ENCODE data around the gene QKI.
A peak's percentile ranks its signal among the peaks of the same experiment; 100 is the strongest.

QKI gene

DNA sequence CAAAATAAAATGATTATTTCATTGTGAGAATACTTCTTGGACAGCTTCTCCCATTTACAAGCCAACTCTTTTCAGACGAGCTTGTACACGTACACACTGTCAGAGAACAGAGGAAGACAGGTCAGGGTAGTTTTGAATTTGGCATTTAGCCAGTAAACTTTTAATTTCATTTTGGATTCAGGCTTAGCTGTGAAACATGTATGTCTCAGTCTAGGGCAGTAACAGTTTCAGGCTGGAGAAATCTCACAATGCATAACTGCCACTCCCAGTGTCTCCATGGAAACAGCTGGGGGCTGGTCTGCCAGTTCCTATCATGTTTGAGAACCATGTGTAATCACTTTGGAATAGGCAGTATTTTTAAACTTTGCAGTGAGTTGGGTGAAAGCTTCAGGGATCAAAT, 22.0 kb upstream of the QKI start:
- no peak for DNase-seq

DNA sequence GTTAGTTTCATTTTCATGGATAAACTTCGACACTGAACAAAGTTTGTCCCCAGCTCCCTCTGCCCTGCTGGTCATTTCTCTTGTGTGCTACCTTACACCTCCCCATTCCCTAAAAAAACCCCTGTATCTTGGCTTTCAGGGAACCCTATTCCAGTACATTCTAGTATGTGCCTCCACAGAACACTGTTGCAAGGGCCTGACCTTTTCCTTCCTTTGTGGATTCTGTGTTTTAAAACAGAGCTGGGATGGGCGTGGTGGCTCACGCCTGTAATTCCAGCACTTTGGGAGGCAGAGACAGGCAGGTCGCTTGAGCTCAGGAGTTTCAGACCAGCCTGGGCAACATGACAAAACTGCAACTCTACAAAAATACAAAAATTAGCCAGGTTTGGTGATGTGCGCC, 20.6 kb upstream of the QKI start:
- DNase-seq, result no peak

DNA sequence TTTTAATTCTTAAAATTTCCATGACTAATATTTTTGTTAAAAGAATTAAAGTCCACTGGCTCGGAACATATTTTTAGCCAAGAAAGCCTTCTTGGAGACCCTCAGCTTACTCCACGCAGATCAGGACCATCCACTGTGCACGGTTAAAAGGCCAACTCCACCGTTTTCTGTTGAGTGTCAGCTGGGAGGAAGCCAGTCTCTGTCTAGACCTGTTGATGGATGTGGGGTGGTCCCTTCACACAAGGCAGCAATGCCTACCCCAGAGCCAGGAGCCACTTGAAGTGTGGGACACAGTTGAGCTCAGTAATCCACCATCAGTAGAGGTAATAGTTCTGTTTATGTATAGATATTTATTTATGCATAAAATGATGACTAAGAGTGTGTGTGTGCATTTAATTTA, 19.9 kb upstream of the QKI start:
- DNase-seq, result no peak

DNA sequence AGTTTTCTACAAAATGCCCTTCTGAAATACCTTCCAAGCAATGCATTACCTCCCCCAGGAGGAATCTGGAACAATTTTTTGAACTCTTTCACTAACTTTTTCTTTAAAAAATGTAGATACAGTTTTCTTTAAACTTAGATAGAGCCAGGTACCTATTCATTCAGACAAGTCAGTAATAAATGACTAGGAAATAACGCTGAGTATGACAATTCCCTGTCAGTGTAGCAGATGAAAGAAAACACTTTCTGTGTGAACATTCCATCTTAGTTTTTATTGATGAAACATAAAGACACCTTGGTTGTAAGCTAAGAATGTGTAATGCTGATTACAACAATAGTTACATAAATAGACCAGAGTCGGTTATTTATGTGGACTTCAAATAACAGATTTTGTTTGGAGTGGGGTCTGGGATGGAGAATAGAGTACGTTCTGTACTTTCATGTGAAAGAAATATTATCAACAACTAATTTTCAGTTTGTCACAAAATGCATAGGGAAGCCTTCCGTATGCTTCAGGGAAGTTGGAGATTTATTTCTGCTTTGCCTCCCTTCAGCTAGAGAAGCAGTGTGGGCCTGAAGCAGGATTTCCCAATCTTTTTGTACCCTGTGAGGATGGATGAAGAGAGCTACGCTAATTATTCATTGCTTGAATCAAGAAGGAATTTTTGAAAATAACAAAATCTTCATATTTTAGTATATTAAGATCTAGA, 19.2 kb upstream of the QKI start:
- no peak for DNase-seq

DNA sequence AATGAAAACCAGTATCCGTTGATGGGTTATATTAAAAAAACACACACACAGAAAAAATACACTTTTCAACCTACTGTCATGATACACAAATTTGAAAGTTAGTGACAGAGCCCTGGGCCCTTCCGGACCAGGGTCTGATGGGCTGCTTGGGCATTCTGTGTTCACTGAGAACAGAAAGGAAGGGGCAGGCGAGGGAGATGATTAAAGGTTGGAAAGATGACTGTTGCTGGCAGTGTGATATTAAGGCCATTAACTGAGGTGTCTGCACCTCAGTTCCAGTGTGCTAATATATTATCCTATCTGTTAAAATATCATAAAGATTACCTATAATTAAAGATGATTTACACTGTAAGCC, 18.7 kb upstream of the QKI start:
- no peak for DNase-seq

DNA sequence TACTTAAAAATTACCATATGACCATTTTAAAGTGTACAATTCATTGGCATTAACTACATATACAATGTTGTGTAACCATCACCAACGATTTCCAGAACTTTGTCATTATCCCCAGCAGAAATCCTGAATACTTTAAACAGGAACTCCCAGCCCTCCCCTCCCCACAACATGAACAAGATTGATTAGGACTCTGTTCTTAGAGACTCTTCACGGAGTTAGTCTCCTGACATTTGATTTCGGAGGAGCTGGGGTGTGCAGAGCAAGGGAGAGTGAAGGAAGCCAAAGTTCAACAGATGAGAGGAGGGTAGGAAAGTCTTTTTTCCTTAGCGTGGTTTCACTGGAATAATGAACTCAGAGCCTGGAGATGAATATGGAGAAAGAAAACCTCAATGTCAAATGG, 17.2 kb upstream of the QKI start:
- DNase-seq, result no peak

DNA sequence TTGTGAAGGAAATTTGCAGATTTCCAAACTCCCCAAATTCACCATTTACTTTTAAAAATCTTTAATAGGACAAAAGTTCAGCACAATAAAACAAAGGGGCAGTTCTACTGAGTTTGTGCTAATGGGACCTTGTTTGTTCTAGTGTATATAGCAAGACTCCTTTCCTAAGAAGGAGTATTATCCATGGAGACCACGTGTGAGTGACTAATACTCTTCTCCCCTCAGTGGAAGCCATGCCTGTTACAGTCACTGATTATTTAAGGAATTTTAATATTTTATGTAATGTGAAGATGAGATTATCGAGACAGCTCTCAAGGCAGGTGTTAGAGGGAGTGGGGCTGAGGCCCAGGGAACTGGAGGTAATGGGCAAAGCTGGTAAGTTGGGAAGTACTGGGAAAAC, 16.4 kb upstream of the QKI start:
- DNase-seq, result no peak

DNA sequence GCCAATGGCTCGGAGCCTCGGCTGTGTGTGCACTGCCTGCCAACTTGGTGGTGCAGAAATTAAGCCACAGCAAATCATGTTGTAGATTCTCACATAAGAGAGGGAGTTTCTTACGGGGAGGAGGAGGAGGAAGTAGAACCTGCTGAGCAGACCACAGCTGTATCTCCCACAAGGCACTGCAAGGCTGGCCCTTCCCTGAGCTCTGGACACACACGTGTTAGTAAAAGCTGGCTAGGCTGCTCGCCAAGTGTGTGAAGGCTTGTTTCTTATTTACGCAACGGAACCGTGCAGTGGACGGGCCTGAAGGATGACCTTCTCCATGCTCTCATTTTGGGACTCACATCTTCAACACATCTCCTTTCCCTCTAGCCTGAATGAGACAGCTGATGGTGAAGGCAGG, 15.7 kb upstream of the QKI start:
- DNase-seq, result no peak

DNA sequence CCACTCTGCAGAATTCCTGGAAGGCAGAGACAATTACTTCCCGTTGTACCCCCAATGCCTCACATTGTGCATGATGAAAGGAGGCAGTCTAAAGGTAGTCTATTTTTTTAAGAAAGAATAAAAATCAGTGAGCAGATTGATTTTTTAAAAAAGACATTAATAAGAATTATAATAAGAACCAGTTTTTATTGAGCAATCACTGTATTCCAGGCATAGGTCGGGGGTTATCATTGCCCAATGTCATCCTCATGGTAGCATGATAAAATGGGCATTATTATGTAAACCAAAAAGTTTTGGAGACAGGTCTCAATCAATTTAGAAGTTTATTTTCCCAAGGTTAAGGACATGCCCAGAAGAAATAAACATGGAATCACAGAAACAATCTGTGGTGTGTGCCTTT, 14.0 kb upstream of the QKI start:
- DNase-seq, result no peak

DNA sequence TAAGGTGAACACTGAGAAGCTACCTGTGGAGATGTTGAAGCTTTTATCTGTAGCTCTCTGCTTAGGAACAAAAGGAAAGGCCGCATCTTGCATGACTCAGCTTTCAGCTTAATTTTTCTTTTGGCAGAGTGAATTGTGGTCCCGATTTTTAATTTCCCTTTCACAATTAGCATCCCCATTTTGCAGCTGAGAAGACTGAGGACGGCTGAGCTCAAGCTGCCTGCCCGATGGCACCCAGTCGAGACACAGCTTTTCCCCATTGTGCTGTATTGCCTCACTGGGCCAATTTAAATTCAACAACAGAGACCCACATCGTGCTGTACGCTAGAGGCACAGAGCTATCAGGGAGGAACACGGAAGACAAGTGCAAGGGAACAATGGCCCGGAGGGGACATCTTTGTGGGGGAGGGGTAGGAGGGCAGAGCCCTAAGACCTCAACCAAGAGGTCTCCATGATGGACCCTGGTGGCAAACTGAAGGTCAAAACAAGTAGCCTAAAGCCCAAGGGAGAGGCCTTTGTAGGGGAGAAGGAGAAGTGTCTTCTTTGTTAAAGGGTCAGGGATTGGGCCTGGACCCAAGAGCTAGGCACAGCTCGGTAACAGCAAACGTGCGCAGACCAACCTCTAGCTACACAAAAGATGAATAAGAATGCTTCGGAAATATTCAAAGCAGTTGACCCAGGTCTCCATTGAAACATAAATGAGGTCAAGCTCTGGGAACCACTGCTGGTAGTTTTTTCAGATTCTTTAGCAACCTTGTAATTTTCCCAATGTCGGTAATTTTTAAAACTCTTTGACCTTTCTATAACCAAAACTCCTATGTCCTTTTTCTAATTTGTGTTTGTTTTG, 13.3 kb upstream of the QKI start:
- DNase-seq, result no peak

DNA sequence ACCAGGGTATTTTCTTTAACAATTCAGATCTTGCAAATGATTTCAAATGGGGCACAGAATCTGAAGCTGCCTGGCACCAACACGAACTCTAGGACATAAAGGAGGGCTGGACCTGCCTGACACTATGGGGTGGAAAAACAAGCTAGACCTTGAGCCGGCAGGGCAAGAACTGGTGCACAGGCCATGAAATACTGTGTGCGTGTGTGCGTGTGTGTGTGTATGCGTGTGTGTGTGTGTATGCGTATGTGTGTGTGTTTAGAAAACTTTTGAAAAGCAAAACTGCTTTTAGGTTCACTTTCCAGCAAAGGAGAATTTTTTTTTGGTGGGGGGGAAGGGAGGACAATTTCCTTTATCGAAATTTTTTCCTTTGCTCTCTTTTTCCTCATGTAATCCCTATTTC, 11.9 kb upstream of the QKI start:
- no peak for DNase-seq

DNA sequence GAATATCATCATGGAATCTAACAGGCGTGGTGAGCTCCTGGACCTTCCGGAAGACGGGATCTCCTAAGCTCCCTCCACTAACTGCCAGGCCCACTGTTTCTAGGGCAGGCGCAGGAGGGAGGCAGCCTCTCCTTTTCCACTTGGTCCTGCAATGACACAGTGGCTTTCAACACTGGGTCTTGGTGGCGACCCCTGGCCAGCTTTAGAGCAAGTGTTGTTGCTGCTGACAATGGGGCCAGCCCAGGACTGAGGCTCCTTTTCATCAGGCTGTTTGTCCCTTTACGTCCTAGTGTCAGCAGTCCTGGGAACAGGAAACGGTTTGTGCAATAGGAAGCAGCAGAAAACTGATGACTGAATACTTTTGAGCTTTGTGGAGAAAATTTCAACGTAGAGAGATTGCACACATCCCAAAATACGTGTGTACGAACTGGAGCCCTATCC, 9.7 kb upstream of the QKI start:
- DNase-seq, result no peak

DNA sequence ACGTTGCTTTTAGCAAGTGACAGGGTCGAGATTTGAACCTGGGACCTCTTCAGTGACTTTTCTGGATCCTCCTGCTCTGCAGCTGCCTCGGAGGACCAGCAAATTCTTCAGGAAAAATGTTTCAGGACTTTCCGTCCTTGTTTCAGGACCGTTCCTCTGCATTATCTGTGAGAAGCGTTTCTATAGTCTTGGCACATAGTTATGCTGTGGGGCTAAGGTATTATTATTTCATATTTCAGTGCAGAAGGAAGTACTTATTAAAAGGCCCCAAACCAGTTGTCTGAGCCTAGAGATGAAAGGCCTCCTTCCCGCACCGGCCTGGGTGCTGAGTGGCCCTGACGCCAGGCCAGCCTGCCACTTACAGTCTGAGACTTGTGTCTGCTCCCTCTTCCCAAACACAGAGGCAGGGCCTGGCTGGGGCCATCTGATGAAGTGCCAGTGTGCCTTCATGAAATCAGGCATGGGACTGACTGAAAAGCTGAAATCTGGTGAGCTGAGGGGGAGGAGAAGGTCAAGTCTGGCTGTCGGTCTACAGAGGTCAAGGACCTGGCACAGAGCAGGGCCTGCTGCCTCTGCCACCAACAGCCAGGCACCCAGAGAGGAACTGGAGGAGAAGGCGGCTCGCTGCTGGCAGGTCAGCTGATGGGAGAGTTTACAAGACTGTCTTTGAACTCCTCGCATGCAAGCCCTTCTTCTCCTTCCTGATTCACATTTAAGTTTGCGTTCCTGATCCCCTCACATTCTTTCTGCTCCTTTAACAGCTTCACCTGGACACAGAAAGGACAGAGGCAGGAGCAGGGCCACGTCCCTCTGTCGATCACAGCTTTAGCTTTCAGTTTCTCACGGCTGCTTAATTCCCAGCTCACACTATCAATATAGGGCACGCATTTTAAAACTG, 8.9 kb upstream of the QKI start:
- no peak for DNase-seq

DNA sequence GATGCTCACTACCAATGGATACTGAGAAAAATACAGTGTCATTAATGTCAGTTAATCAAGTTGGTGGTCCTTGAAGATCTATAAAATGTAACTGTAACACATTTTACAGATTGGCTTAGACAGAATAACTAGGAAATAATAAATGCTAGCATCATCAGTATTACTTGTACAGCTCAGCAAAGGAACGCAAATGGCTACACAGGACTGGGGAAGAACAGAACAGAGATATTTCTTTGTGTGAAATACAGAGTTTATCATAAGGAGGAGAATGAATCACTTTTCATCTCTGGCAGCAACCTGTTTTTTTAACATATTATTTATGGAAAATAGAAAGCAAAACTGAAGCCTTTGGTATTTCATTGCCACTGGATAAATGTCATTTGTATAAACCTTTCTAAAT, 8.2 kb upstream of the QKI start:
- no peak for DNase-seq

DNA sequence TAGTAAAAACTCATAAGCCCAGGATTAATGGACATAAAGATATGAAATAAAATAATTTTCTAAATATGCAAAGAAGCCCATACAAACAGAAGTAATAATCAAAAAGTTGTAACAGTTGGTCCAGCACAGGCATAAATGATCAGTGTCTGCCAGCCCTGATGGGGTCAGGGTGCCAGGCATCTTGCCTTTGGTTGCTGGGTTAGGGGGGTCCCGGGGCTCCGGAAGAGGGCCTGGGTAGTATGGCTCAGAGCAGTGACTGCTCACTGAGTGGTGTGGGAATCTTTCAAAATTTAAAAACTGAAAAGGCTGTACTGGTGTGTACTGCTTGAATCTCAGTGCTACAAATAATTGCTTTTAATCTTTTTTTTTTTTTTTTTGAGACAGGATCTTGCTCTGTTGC, 7.7 kb upstream of the QKI start:
- DNase-seq, result no peak

DNA sequence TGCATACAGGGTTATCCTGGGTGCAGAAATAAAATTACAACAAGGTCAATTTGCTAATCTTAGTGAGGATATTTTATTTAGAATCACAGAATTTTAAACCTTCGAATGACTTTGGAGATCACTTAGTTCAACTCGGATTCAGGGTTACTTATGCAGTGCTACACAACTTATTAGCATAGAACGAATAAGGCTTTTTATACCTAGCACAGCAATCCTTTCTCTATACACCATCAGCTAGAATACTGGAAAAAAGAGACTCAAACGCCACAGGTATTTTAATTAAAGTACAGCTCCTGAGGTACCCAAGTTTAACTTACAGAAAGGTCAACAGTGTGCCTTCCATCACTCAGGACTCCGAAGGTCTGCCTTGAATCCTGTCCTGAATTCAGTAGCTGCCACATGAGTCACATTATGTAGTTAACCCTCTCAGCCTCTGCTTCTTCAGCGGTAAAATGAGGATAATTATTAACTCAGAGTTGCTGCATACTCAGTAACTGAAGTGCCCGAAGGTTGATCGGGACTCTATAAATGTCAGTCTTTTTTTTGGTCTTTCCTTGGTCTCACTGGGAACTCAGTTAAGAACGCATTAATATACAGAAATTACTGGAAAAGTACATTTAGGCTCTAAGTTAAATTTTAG, 6.0 kb upstream of the QKI start:
- no peak for DNase-seq

DNA sequence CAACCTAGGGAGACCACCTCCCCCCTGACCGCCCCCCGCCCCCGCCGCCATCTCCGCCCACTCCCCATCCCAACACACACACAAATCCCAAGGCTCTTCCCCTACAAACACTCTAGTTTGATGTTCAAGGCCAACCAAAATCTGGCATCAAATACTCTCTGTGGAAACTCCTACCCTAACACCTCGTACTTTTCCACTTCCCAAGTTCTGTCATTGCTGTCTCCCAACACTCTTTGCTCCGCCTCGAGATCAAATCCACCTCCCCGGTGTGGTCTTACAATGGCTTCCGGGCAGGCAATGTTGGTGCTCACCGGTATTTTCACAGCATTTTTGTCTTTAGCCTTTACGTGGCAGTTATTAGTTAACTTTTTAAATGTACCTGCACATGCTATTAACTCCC, 4.8 kb upstream of the QKI start:
- DNase-seq, result no peak

DNA sequence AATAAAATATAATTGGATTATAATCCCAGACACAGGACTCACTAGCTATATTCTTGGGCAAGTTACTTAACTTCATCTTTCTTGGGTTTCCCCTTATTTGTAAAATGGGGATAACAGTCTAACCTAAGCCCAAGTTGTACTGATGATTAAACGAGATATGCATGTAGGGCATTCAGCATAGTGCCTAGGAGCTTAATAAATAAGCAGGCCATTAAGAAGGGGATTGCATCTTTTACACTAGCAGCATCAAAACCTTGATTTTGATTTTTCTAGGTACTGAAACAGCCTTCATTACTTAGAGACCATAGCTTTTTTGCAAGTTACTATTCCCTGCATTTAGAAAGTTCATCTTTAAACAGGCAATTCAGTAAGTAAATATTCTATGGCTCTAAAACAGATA, 2.2 kb upstream of the QKI start:
- DNase-seq, result no peak

DNA sequence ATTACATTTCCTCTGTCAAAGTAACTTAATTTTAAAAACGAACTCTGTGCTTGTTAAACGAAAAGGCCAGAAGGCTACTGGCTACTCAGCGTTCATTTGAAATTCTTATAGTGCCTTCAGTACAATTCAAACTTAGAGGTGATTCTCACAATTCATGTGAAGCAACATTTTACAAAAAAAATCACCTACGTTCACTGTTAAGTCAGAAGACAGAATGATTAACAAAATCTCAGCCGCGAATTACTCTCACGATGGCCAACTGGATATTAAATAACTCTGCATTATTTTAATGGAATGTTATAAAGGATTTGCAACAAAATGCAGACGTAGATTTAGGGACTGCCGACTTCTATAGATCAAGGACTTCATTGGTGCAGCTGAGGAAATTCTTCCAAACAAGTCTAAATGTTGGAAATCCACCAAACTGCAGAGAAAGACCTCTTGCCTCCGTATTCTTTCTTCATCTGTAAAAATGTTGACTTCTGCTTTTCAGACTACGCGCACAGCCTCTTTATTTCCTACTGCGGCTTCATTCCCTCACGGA, 1.6 kb upstream of the QKI start:
- no peak for DNase-seq

DNA sequence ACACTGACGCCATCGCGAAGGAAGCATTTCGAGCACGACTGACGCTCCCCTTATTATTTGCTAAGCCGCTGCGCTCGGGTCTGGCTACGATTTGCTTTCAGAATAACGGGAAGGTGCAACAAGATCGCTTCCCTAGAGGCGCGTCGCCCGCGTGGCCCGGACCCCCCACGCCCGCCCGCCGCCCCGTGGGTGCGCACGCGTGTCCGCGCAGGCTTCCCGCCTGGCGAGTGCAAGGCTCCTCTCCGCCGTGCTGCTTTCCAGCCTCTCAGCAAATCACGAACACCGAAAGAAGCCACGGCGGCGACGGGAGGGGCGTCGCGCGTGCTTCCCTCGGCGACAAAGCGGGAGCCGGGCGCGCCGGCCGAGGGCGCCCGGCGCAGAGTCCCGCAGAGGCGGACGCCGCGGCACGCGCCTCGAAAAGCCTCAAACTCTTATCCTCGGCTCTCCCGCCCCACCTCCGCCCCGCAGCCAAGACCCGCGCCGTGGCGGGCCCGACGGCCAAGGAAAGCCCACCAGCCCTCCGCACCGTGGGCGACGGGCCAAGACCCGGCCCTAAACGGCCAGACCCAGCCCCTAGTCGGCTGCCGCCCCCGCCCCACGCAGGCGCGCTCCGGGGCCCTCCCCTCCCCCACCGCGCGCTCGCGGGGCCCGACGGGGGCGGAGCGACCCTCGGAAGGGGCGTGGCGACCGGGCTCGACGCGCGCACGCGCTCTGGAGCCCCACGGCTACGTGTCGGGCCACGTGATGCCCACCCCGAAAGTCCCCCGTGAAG, 987 bp upstream of the QKI start:
- peak in 1 of 2 experiments; percentile 34 for DNase-seq

DNA sequence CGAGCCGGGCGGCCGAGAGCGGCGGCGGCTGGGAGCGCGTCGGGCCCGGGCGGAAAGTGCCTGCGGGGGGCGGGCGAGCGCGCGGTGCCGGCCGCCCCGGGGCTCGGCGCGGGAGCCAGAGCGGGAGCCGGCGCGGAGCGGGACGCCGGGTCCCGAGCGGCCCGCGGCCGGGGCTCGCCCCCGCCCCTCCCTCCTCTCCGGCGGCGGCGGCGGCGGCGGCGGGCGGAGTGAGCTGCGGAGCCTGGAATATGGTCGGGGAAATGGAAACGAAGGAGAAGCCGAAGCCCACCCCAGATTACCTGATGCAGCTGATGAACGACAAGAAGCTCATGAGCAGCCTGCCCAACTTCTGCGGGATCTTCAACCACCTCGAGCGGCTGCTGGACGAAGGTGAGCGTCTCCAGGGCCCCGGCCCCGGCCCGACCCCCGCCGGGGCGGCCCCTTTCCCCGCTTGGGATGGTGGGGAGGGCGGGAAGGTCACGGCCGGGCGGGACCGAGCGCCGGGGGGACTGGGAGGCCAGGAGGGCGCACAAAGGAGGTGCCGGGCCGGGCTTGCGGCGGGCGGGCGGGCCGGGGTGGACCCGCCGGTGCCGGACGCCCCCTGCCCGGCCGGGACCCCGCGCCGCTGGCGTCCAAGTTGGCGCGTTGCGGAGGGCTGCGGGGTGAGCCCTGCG, 565 bp downstream of the QKI start:
- no peak for DNase-seq

Measured in cerebellar nuclear complex (tissue), 1 donor.